Measurements from ENCODE around the gene KCTD16. TPM values are rescaled to one million over a fixed set of nuclear protein-coding genes. Genes with fewer than 3 reads are reported as not detected.

The KCTD16 gene
- total RNA-seq, 1 donor from 2014 or later = 24.3 TPM

GRCh38 chr5:144429405-144429804 is 258.7 kb downstream of the KCTD16 start:
- Mint-ChIP-seq H3K4me3 (ENCODE audit: low read depth) (no peak overlapping the region), H3K9me3 (ENCODE audit: low read depth) (no peaks in the 10 kb centered on the region), H3K27ac (no peak overlapping the region), H3K27me3 (no peaks in the 10 kb centered on the region), H3K4me1 (ENCODE audit: low read depth) (peaks cover 23% of the 10 kb centered on the region), H3K36me3 (ENCODE audit: insufficient read depth) (peaks cover 6% of the 10 kb centered on the region)
- no peak for DNase-seq (ENCODE audit: low spot score, unreplicated experiment)
- TF ChIP-seq, protein P1, sequence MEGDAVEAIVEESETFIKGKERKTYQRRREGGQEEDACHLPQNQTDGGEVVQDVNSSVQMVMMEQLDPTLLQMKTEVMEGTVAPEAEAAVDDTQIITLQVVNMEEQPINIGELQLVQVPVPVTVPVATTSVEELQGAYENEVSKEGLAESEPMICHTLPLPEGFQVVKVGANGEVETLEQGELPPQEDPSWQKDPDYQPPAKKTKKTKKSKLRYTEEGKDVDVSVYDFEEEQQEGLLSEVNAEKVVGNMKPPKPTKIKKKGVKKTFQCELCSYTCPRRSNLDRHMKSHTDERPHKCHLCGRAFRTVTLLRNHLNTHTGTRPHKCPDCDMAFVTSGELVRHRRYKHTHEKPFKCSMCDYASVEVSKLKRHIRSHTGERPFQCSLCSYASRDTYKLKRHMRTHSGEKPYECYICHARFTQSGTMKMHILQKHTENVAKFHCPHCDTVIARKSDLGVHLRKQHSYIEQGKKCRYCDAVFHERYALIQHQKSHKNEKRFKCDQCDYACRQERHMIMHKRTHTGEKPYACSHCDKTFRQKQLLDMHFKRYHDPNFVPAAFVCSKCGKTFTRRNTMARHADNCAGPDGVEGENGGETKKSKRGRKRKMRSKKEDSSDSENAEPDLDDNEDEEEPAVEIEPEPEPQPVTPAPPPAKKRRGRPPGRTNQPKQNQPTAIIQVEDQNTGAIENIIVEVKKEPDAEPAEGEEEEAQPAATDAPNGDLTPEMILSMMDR (IDR thresholded peaks at IDR 0.05; ENCODE audit: unreplicated experiment) = no peak

GRCh38 chr5:144429905-144430304 is 259.2 kb downstream of the KCTD16 start:
- no peak overlapping the region for H3K27ac Mint-ChIP-seq
- H3K9me3 Mint-ChIP-seq (ENCODE audit: low read depth) = no peaks in the 10 kb centered on the region
- no peak overlapping the region for H3K4me3 Mint-ChIP-seq (ENCODE audit: low read depth)
- no peaks in the 10 kb centered on the region for H3K27me3 Mint-ChIP-seq
- no peak for DNase-seq (ENCODE audit: low spot score, unreplicated experiment)
- H3K4me1 Mint-ChIP-seq (ENCODE audit: low read depth) = peaks cover 21% of the 10 kb centered on the region
- TF ChIP-seq, protein P1 (IDR thresholded peaks at IDR 0.05; ENCODE audit: unreplicated experiment) = no peak
- peaks cover 4% of the 10 kb centered on the region for H3K36me3 Mint-ChIP-seq (ENCODE audit: insufficient read depth)

DNA sequence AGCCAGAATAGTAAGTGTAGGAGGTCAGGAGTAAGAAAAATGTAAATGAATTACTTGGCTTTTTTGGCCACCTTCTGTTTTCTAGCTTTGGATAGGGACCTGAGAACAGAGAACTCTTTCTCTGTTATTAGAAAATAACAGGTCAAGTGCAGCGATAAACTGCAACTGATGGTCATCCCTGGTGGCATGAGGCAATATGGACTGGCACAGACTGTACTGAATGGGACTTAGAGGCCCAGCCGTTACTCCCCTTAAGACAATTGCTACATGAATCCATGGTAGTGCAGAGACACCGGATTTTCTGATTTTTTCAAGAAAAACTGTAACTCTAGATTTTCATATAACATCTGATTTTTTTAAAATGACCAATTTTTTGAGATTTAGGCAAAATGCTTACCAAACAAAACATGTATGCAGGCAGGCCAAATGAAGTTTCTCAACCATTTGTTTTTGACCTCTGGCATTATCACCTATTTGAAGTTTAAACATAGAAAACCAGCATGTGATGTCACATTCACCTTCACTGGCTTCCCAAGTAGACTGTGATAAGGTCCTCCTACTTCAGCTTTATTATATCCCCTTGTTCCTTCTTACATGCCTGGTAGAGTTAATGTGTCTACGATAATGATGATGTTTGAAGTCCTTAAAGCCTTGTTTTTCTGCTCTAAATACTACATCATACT is 262.6 kb downstream of the KCTD16 start:
- H3K4me1 Mint-ChIP-seq (ENCODE audit: low read depth) = peaks cover 31% of the 10 kb centered on the region
- TF ChIP-seq, protein P1 (IDR thresholded peaks at IDR 0.05; ENCODE audit: unreplicated experiment) = no peak
- H3K27me3 Mint-ChIP-seq = no peaks in the 10 kb centered on the region
- H3K27ac Mint-ChIP-seq = peak overlapping the region; percentile 59
- no peak for DNase-seq (ENCODE audit: low spot score, unreplicated experiment)
- H3K9me3 Mint-ChIP-seq (ENCODE audit: low read depth) = no peaks in the 10 kb centered on the region
- H3K36me3 Mint-ChIP-seq (ENCODE audit: insufficient read depth) = no peaks in the 10 kb centered on the region
- no peak overlapping the region for H3K4me3 Mint-ChIP-seq (ENCODE audit: low read depth)

DNA sequence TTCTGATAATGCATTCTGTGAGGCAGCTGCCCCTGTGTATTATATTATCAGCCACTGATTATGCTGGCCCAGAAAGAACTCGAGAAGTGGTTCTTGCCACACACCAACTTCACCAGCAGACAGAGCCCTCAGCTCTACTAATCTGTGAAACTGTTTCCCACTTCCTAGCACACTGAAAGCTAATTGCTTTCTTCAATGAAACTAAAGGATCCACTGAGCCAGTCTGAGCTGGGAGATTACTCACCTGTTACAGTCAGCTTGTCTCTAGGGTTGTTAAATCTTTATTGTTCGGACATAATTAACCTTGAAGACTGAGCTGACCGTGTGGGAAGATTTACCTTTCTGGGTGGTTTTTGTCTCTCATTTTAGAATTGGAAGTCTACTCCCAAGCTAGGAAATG is 263.2 kb downstream of the KCTD16 start:
- Mint-ChIP-seq H3K9me3 (ENCODE audit: low read depth) (no peaks in the 10 kb centered on the region), H3K27ac (peak overlapping the region; percentile 59), H3K27me3 (no peaks in the 10 kb centered on the region), H3K4me3 (ENCODE audit: low read depth) (no peak overlapping the region), H3K4me1 (ENCODE audit: low read depth) (peaks cover 30% of the 10 kb centered on the region), H3K36me3 (ENCODE audit: insufficient read depth) (no peaks in the 10 kb centered on the region)
- TF ChIP-seq, protein P1 (IDR thresholded peaks at IDR 0.05; ENCODE audit: unreplicated experiment) = no peak
- DNase-seq (ENCODE audit: low spot score, unreplicated experiment) = no peak

GRCh38 chr5:144436007-144436406 is 265.3 kb downstream of the KCTD16 start:
- no peak overlapping the region for H3K4me3 Mint-ChIP-seq (ENCODE audit: low read depth)

More at GRCh38 chr5:144436007-144436406, 265.3 kb downstream of the KCTD16 start:
- peaks cover 3% of the 10 kb centered on the region for H3K36me3 Mint-ChIP-seq (ENCODE audit: insufficient read depth)
- peaks cover 30% of the 10 kb centered on the region for H3K4me1 Mint-ChIP-seq (ENCODE audit: low read depth)
- no peak for DNase-seq (ENCODE audit: low spot score, unreplicated experiment)
- peaks cover 2% of the 10 kb centered on the region for H3K9me3 Mint-ChIP-seq (ENCODE audit: low read depth)
- no peaks in the 10 kb centered on the region for H3K27me3 Mint-ChIP-seq
- H3K27ac Mint-ChIP-seq = no peak overlapping the region
- TF ChIP-seq, protein P1 (IDR thresholded peaks at IDR 0.05; ENCODE audit: unreplicated experiment) = no peak

All from progenitor cell of endocrine pancreas (in vitro differentiated cells).